HCT116 (cell line): ENCODE results near the gene RNF121. TPM values are rescaled to one million over a fixed set of nuclear protein-coding genes. Genes with fewer than 3 reads are reported as not detected.

Experiments
- ATAC-seq: fragments of 200-7000 bp; cut with Tn5 transposase; 2 replicates; pipeline ENCODE4 v1.9.1; 2020; ENCODE audit warnings: mild to moderate bottlenecking, moderate library complexity
- BruUV-seq: library from RNA; stranded (reverse); fragments of 400-500 nt; replicated peaks from 2 replicates; lab custom pipeline; 2021; lab: Mats Ljungman, UMichigan
- CTCF ChIA-PET: fragments of 300-600 bp; sonication (Branson Sonifier 250); formaldehyde crosslinking; loops from one replicate; lab custom pipeline; 2021; ENCODE audit warnings: antibody characterized with exemption; lab: Charles Lee
- POLR2A ChIA-PET: fragments of 300-600, 350-600 bp; sonication (Branson Sonifier 250); formaldehyde crosslinking; loops from one replicate; lab custom pipeline; 2021; ENCODE audit warnings: antibody characterized with exemption; lab: Charles Lee
- RAD21 ChIA-PET, 2 experiments: fragments of 300-600 bp; sonication (Branson Sonifier 250); formaldehyde crosslinking; loops; one replicate each; lab custom pipeline; 2023; ENCODE audit warnings: low total read pairs in 2 of 2; ENCODE audit not compliant: uncharacterized antibody in 2 of 2, unreplicated experiment in 2 of 2, low non-redundant PET in 1 of 2; lab: Charles Lee
- DNase-seq: peaks from one replicate; pipeline ENCODE4 v3.0.0-alpha.2; 2010; ENCODE audit warnings: low read depth, low spot score
- H2AFZ ChIP-seq: fragments of 200-600 bp; shearing (Covaris generic), sonication (generic); 2 replicates; pipeline ENCODE4 v1.6.1; 2017; ENCODE audit warnings: low read depth, mixed run types, mixed read lengths, antibody characterized with exemption, low read length; ENCODE audit not compliant: poor library complexity, severe bottlenecking
- H3K27ac ChIP-seq: 2 replicates; pipeline ENCODE4 v1.5.1; 2012; ENCODE audit warnings: low read depth, low read length
- H3K27me3 ChIP-seq: fragments of 200-600 bp; sonication (generic); 2 replicates; pipeline ENCODE4 v1.6.1; 2016; ENCODE audit warnings: mixed run types, low read length, mixed read lengths; ENCODE audit not compliant: insufficient read depth
- H3K36me3 ChIP-seq, 2 experiments: fragments of 200-500 bp in 1 of 2; fragments of 200-600 bp in 1 of 2; sonication (Bioruptor generic) in 1 of 2; sonication (generic) in 1 of 2; 2 replicates each; pipeline versions ENCODE4 v1.5.1 to v1.6.1; 2014 to 2016; ENCODE audit warnings: low read length in 2 of 2, inconsistent platforms in 1 of 2, mixed read lengths in 1 of 2, mixed run types in 1 of 2; ENCODE audit not compliant: insufficient read depth in 2 of 2, control insufficient read depth in 1 of 2
- H3K4me1 ChIP-seq, 2 experiments: fragments of 200-600 bp in 1 of 2; sonication (generic) in 1 of 2; 2 replicates each; pipeline versions ENCODE4 v1.5.1 to v1.6.1; 2012 to 2017; ENCODE audit warnings: low read length in 2 of 2, inconsistent platforms in 1 of 2, mild to moderate bottlenecking in 1 of 2, mixed read lengths in 1 of 2, mixed run types in 1 of 2, moderate library complexity in 1 of 2; ENCODE audit not compliant: insufficient read depth in 2 of 2, control insufficient read depth in 1 of 2
- H3K4me2 ChIP-seq: fragments of 200-600 bp; sonication (generic); 2 replicates; pipeline ENCODE4 v1.6.1; 2017; ENCODE audit warnings: mixed run types, low read length, mixed read lengths
- H3K4me3 ChIP-seq, 2 experiments: fragments of 200-600 bp in 1 of 2; sonication (generic) in 1 of 2; replicated peaks in 1 of 2; 2 replicates each; pipeline ENCODE4 v1.5.1; 2011 to 2016; ENCODE audit warnings: low read length in 2 of 2, control low read depth in 1 of 2, low read depth in 1 of 2, mild to moderate bottlenecking in 1 of 2, mixed read lengths in 1 of 2, mixed run types in 1 of 2
- H3K79me2 ChIP-seq: fragments of 200-600 bp; sonication (generic); 2 replicates; pipeline ENCODE4 v1.6.1; 2017; ENCODE audit warnings: mild to moderate bottlenecking, mixed run types, low read length, moderate library complexity, mixed read lengths; ENCODE audit not compliant: insufficient read depth
- H3K9ac ChIP-seq: fragments of 200-600 bp; sonication (generic); 2 replicates; pipeline ENCODE4 v1.6.1; 2016; ENCODE audit warnings: low read length, mixed read lengths
- H3K9me2 ChIP-seq: fragments of 200-600 bp; sonication (generic), shearing (Covaris generic); 2 replicates; pipeline ENCODE4 v1.6.1; 2017; ENCODE audit warnings: mixed run types, mild to moderate bottlenecking, moderate library complexity; ENCODE audit not compliant: insufficient read depth
- H3K9me3 ChIP-seq, 2 experiments: fragments of 200-500 bp in 1 of 2; fragments of 200-600 bp in 1 of 2; sonication (Bioruptor generic) in 1 of 2; sonication (generic) in 1 of 2; 2 replicates each; pipeline ENCODE4 v1.6.1; 2014 to 2017; ENCODE audit warnings: low read length in 2 of 2, mixed read lengths in 2 of 2, inconsistent platforms in 1 of 2, low read depth in 1 of 2, mild to moderate bottlenecking in 1 of 2, mixed run types in 1 of 2, moderate library complexity in 1 of 2; ENCODE audit not compliant: control insufficient read depth in 1 of 2, insufficient read depth in 1 of 2
- H4K20me1 ChIP-seq: fragments of 200-600 bp; sonication (generic), shearing (Covaris generic); 2 replicates; pipeline ENCODE4 v1.6.1; 2017; ENCODE audit warnings: mixed run types, mild to moderate bottlenecking, moderate library complexity; ENCODE audit not compliant: insufficient read depth
- CBX3 ChIP-seq: IDR thresholded peaks from 2 replicates; pipeline ENCODE4 v1.6.1; 2012; ENCODE audit warnings: low read depth
- CTCF ChIP-seq, 3 experiments: fragments of 200-600 bp in 1 of 3; sonication (generic) in 1 of 3; IDR thresholded peaks in 2 of 3; conservative IDR thresholded peaks in 1 of 3; 2 replicates each; pipeline ENCODE4 v1.5.1; 2012 to 2017; ENCODE audit warnings: low read depth in 2 of 3, low read length in 2 of 3, antibody characterized with exemption in 1 of 3, borderline replicate concordance in 1 of 3, control low read depth in 1 of 3, mild to moderate bottlenecking in 1 of 3, mixed read lengths in 1 of 3, mixed run types in 1 of 3, moderate library complexity in 1 of 3; ENCODE audit not compliant: insufficient read depth in 1 of 3
- ELF1 ChIP-seq: IDR thresholded peaks from 2 replicates; pipeline ENCODE4 v1.6.1; 2012; ENCODE audit warnings: low read depth, borderline replicate concordance
- EZH2phosphoT487 ChIP-seq: fragments of 200-600 bp; IDR thresholded peaks from 2 replicates; pipeline ENCODE4 v1.6.1; 2018; ENCODE audit warnings: antibody characterized with exemption, borderline replicate concordance
- JUND ChIP-seq: IDR thresholded peaks from 2 replicates; pipeline ENCODE4 v1.6.1; 2012
- MAX ChIP-seq: IDR thresholded peaks from 2 replicates; pipeline ENCODE4 v1.6.1; 2012
- POLR2A ChIP-seq: IDR thresholded peaks from 2 replicates; pipeline ENCODE4 v1.7.0; 2011; ENCODE audit warnings: borderline replicate concordance; ENCODE audit not compliant: insufficient read depth, insufficient read length; ENCODE audit errors: extremely low read depth
- SP1 ChIP-seq: IDR thresholded peaks from 2 replicates; pipeline ENCODE4 v1.6.1; 2012; ENCODE audit warnings: low read depth
- TCF7L2 ChIP-seq: IDR thresholded peaks from 2 replicates; pipeline ENCODE4 v1.7.0; 2011; ENCODE audit warnings: borderline replicate concordance, inconsistent platforms; ENCODE audit not compliant: insufficient read depth, insufficient read length; ENCODE audit errors: extremely low read depth
- intact Hi-C: fragments of 100-400 bp; cut with micrococcal nuclease; formaldehyde crosslinking; loops from 2 replicates; pipeline ENCODE4 v1.10.0; 2022
- total RNA-seq: library from RNA; stranded (reverse); gene quantifications from one replicate; pipeline ENCODE4 v1.2.1, GENCODE V29; 2021; ENCODE audit not compliant: unreplicated experiment

RNF121 gene
- total RNA-seq, 1 experiment from 2014 or later = 24.5 TPM

GRCh38 chr11:71927820-71928736, 768 bp upstream of the RNF121 start, which contains the start of gene XNDC1N:
Gene XNDC1N (minus strand): TSS chr11:71928594. CDS start chr11:71923353, 5,241 bp downstream.
- POLR2A ChIA-PET = interaction anchor here (1.0 kb wide), 1 partner anchor 8 kb away, joined by 3 read pairs; no protein-coding TSS in a partner anchor

More at GRCh38 chr11:71927820-71928736, 768 bp upstream of the RNF121 start, which contains the start of gene XNDC1N:
- RAD21 ChIA-PET = interaction anchor here in 1 of 2 experiments (0.6 kb wide), 1 partner anchor 8 kb away, joined by 4 read pairs; no protein-coding TSS in a partner anchor
- H3K27ac ChIP-seq = peak within 1 kb of the TSS; percentile 73
- no peaks in the 10 kb centered on the region for H3K36me3 ChIP-seq
- H3K79me2 ChIP-seq = peaks cover 54% of the 10 kb centered on the region
- intact Hi-C loops = no loop called here
- TF ChIP-seq POLR2A (no peak), MAX (0 out of 2 replicates have a peak, but pooled peaks have one; percentile 62), CBX3 (no peak), CTCF (IDR thresholded peaks at IDR 0.05 in 2 of 3, conservative IDR thresholded peaks at IDR 0.05 in 1 of 3; ENCODE audit: borderline replicate concordance in 1 of 3, insufficient read depth in 1 of 3, low read depth in 2 of 3, low read length in 2 of 3) (no peak), JUND (no peak), ELF1 (peak; percentile 95), TCF7L2 (no peak), SP1 (no peak), EZH2phosphoT487 (no peak)
- DNase-seq = peak; percentile 86
- H3K9ac ChIP-seq = peak within 1 kb of the TSS; percentile 91
- H3K4me2 ChIP-seq = peak within 1 kb of the TSS; percentile 92
- H3K27me3 ChIP-seq = no peaks in the 10 kb centered on the region
- BruUV-seq = TSS peak; percentile 80
- peak; percentile 91 for ATAC-seq
- H3K4me1 ChIP-seq = peaks cover 4 to 18% of the 10 kb centered on the region in 2 experiments
- CTCF ChIA-PET = interaction anchor here (1.0 to 1.2 kb wide), 2 partner anchors 64 to 216 kb away, joined by 3 read pairs; no protein-coding TSS in a partner anchor
- no peaks in the 10 kb centered on the region for H3K9me3 ChIP-seq
- no peaks in the 10 kb centered on the region for H4K20me1 ChIP-seq
- peak within 1 kb of the TSS; percentile 95 for H2AFZ ChIP-seq
- no peaks in the 10 kb centered on the region for H3K9me2 ChIP-seq
- H3K4me3 ChIP-seq = peak within 1 kb of the TSS; percentile 83 to 89
